DND-41 (cell line): ENCODE data around the gene CNTN6.

Experiments
- EZH2 ChIP-seq: IDR thresholded peaks from 3 replicates; pipeline ENCODE4 v1.6.1; 2012; ENCODE audit warnings: borderline replicate concordance, low read depth, mild to moderate bottlenecking, moderate library complexity, low read length, inconsistent platforms; ENCODE audit not compliant: severe bottlenecking
- TF ChIP-seq, protein P1 (sequence below): IDR thresholded peaks from 2 replicates; pipeline ENCODE4 v1.5.1; 2012; ENCODE audit warnings: borderline replicate concordance, low read length, moderate library complexity, mild to moderate bottlenecking; ENCODE audit not compliant: poor library complexity, severe bottlenecking; ENCODE audit errors: extremely low read depth

DNA sequence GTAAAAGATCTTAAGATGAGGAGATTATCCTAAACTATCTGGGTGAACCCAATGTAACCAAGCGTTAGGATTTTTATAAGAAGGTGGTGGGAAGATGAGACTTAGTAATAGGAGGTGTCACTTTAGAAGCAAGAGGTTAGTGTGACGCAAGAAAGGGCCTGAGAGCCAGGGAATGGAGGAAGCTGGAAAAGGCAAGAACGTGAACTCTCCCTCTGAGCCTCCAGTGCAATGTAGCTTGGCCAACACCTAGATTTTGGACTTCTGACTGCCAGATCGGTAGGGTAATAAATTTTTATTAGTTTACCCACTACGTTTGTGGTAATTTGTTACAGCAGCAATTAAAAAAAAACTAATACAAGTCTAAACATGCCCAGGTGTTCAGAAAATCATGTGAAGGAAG, 20.8 kb upstream of the CNTN6 start:
- TF ChIP-seq EZH2 = no peak
- TF ChIP-seq, protein P1, sequence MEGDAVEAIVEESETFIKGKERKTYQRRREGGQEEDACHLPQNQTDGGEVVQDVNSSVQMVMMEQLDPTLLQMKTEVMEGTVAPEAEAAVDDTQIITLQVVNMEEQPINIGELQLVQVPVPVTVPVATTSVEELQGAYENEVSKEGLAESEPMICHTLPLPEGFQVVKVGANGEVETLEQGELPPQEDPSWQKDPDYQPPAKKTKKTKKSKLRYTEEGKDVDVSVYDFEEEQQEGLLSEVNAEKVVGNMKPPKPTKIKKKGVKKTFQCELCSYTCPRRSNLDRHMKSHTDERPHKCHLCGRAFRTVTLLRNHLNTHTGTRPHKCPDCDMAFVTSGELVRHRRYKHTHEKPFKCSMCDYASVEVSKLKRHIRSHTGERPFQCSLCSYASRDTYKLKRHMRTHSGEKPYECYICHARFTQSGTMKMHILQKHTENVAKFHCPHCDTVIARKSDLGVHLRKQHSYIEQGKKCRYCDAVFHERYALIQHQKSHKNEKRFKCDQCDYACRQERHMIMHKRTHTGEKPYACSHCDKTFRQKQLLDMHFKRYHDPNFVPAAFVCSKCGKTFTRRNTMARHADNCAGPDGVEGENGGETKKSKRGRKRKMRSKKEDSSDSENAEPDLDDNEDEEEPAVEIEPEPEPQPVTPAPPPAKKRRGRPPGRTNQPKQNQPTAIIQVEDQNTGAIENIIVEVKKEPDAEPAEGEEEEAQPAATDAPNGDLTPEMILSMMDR = no peak
